ENCODE data around the gene KIF1B. TPM values are rescaled to one million over a fixed set of nuclear protein-coding genes. Genes with fewer than 3 reads are reported as not detected.
"Not testable (repeated sequence)": the region's sequence is repeated elsewhere in the genome, so short reads cannot be mapped to it uniquely, and the experiment has no call there.

KIF1B gene
- total and polyA plus RNA-seq, 8 donors = 4.0 to 82.2 (median 26.3) TPM

DNA sequence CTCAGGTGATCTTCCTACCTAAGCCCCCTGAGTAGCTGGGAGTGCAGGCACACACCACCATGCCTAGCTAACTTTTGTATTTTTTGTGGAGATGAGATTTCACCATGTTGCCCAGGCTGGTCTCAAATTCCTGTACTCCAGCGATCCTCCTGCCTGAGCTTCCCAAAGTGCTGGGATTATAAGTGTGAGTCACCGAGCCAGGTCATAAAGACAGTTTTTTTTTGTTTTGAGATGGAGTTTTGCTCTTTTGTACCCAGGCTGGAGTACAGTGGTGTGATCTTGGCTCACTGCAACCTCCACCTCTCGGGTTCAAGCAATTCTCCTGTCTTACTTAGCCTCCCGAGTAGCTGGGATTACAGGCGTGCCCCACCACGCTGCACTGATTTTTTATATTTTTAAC is 42.1 kb downstream of the KIF1B start:
- no peak overlapping the region for H3K27ac ChIP-seq
- DNase-seq = no peak
- H3K27me3 ChIP-seq = no peaks in the 10 kb centered on the region
- TF ChIP-seq, protein P1, sequence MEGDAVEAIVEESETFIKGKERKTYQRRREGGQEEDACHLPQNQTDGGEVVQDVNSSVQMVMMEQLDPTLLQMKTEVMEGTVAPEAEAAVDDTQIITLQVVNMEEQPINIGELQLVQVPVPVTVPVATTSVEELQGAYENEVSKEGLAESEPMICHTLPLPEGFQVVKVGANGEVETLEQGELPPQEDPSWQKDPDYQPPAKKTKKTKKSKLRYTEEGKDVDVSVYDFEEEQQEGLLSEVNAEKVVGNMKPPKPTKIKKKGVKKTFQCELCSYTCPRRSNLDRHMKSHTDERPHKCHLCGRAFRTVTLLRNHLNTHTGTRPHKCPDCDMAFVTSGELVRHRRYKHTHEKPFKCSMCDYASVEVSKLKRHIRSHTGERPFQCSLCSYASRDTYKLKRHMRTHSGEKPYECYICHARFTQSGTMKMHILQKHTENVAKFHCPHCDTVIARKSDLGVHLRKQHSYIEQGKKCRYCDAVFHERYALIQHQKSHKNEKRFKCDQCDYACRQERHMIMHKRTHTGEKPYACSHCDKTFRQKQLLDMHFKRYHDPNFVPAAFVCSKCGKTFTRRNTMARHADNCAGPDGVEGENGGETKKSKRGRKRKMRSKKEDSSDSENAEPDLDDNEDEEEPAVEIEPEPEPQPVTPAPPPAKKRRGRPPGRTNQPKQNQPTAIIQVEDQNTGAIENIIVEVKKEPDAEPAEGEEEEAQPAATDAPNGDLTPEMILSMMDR (IDR thresholded peaks at IDR 0.05) = no peak
- TF ChIP-seq POLR2AphosphoS5 (IDR thresholded peaks at IDR 0.05) = no peak
- TF ChIP-seq POLR2A (IDR thresholded peaks at IDR 0.05) = no peak
- no peak for TF ChIP-seq EP300 (IDR thresholded peaks at IDR 0.05)
- H3K4me1 ChIP-seq = peaks cover 3 to 50% (median 17%) of the 10 kb centered on the region in 4 donors
- WGBS, 5 donors = 85 to 96% (median 92%) methylated on average over 6 of the region's 6 CpGs
- peaks cover 2 to 11% (median 7%) of the 10 kb centered on the region in 4 donors for H3K36me3 ChIP-seq
- intact Hi-C loops (cut with DNase I; ENCODE audit: low total_unique reads) = no loop called here
- no peak overlapping the region for H3K4me3 ChIP-seq
- H3K9me3 ChIP-seq = no peaks in the 10 kb centered on the region

- peaks cover 8 to 56% (median 22%) of the 10 kb centered on the region in 4 donors for H3K4me1 ChIP-seq
- intact Hi-C loops (cut with DNase I; ENCODE audit: low total_unique reads) = no loop called here
- no peak overlapping the region for H3K4me3 ChIP-seq
- TF ChIP-seq, protein P1 (IDR thresholded peaks at IDR 0.05) = no peak
- TF ChIP-seq EP300 (IDR thresholded peaks at IDR 0.05) (no peak), POLR2A (IDR thresholded peaks at IDR 0.05) (no peak), POLR2AphosphoS5 (IDR thresholded peaks at IDR 0.05) (no peak)
- WGBS, 5 donors = 86 to 100% (median 100%) methylated on average over 1 of the region's 1 CpG
- DNase-seq = no peak
- H3K9me3 ChIP-seq = no peaks in the 10 kb centered on the region
- peak overlapping the region in 4 of 5 donors; percentile 22 to 64 (median 37) for H3K27ac ChIP-seq
- peaks cover 4 to 12% (median 7%) of the 10 kb centered on the region in 4 donors for H3K36me3 ChIP-seq
- H3K27me3 ChIP-seq = no peaks in the 10 kb centered on the region
Measured at GRCh38 chr1:10253149-10253548, 42.8 kb downstream of the KIF1B start.

DNA sequence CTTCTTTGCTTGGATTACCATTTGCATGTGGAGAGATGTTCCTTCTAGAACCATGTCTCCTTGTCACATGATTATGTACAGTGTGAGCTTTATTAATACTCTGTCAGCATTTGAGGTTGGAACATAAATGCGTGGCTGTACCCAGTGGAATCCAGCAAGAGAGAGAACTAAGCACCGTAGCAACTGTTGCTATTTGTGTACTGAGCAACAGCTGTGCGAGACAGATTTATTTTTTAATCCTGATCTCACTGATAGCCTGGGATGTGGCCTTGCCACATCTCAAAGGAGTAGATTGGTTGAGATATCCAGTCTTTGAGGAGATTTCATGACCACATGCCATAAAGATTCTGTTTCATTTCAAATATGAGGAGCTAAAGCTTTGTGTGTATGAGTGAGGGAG is 43.4 kb downstream of the KIF1B start:
- TF ChIP-seq POLR2AphosphoS5 (IDR thresholded peaks at IDR 0.05) (peak in 2 of 3 donors; percentile 22 to 71), POLR2A (IDR thresholded peaks at IDR 0.05) (no peak)
- Histone ChIP-seq H3K9me3 (no peaks in the 10 kb centered on the region), H3K36me3 (peaks cover 5 to 17% (median 10%) of the 10 kb centered on the region in 4 donors), H3K27me3 (no peaks in the 10 kb centered on the region), H3K27ac (peak overlapping the region in 4 of 5 donors; percentile 22 to 64 (median 30)), H3K4me1 (peaks cover 8 to 61% (median 24%) of the 10 kb centered on the region in 4 donors), H3K4me3 (no peak overlapping the region)
- peak in 1 of 2 donors; percentile 81 for DNase-seq
- 9 to 17% (median 13%) methylated on average over 3 of the region's 3 CpGs for WGBS, 5 donors
- intact Hi-C loops (cut with DNase I; ENCODE audit: low total_unique reads) = no loop called here

DNA sequence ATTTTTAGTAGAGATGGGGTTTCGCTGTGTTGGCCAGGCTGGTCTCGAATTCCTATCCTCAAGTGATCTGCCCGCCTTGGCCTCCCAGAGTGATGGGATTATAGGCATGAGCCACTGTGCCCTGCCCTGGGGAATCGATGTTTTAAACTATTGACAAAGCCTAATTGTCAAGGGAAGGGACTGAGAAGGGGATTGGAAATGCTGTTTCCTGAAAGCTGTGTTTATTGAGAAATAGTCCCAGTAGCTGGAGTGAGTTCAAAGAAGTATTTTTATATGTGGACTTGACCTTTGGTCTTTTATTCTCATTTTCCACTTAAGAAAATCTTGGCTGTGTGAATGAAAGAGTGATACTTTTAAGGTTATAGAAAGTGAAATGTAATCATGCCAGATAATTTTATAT is 47.5 kb downstream of the KIF1B start:
- Histone ChIP-seq H3K4me1 (peaks cover 8 to 36% (median 17%) of the 10 kb centered on the region in 4 donors), H3K36me3 (peaks cover 27 to 49% (median 47%) of the 10 kb centered on the region in 4 donors), H3K27me3 (no peaks in the 10 kb centered on the region), H3K4me3 (no peak overlapping the region), H3K27ac (peak overlapping the region in 2 of 5 donors; percentile 8 to 11), H3K9me3 (no peaks in the 10 kb centered on the region)
- DNase-seq = peak in 1 of 2 donors; percentile 15
- 34 to 59% (median 45%) methylated on average over 4 of the region's 4 CpGs for WGBS, 5 donors
- TF ChIP-seq POLR2AphosphoS5 (IDR thresholded peaks at IDR 0.05) = no peak
- no peak for TF ChIP-seq POLR2A (IDR thresholded peaks at IDR 0.05)
- TF ChIP-seq, protein P1 (IDR thresholded peaks at IDR 0.05) = no peak
- no peak for TF ChIP-seq EP300 (IDR thresholded peaks at IDR 0.05)
- intact Hi-C loops (cut with DNase I; ENCODE audit: low total_unique reads) = no loop called here

GRCh38 chr1:10259547-10259946 is 49.2 kb downstream of the KIF1B start:
- H3K36me3 ChIP-seq = peaks cover 27 to 65% (median 64%) of the 10 kb centered on the region in 4 donors

More at GRCh38 chr1:10259547-10259946, 49.2 kb downstream of the KIF1B start:
- H3K27ac ChIP-seq; H3K9me3 ChIP-seq; DNase-seq; H3K4me3 ChIP-seq; intact Hi-C loops (cut with DNase I; ENCODE audit: low total_unique reads); H3K27me3 ChIP-seq: not testable (repeated sequence)
- WGBS, 5 donors = 94 to 97% (median 96%) methylated on average over 9 of the region's 9 CpGs
- H3K4me1 ChIP-seq = peaks cover 8 to 29% (median 10%) of the 10 kb centered on the region in 4 donors
